Activated T-cell treated with anti-CD3 and anti-CD28 coated beads, Interleukin-2, amount 50 U/mL, for 24 hours (primary cell): ENCODE results near the gene OSBPL5.

ENCODE experiments used
- DNase-seq: peaks from one replicate; pipeline ENCODE4 v3.0.0-alpha.2; 2020
- H3K27ac Mint-ChIP-seq: 2 replicates; pipeline ENCODE4 v1.8.0; 2020; ENCODE audit warnings: mild to moderate bottlenecking, mixed read lengths
- H3K27me3 Mint-ChIP-seq: 2 replicates; pipeline ENCODE4 v1.8.0; 2020; ENCODE audit warnings: mixed read lengths
- H3K36me3 Mint-ChIP-seq: 2 replicates; pipeline ENCODE4 v1.8.0; 2020; ENCODE audit warnings: low read depth, mixed read lengths
- H3K4me1 Mint-ChIP-seq: 2 replicates; pipeline ENCODE4 v1.8.0; 2020; ENCODE audit warnings: low read depth, mixed read lengths
- H3K4me3 Mint-ChIP-seq: 2 replicates; pipeline ENCODE4 v1.8.0; 2020; ENCODE audit warnings: mild to moderate bottlenecking, moderate library complexity, mixed read lengths
- H3K9me3 Mint-ChIP-seq: 2 replicates; pipeline ENCODE4 v1.8.0; 2020; ENCODE audit warnings: mixed read lengths

OSBPL5 gene, protein sequence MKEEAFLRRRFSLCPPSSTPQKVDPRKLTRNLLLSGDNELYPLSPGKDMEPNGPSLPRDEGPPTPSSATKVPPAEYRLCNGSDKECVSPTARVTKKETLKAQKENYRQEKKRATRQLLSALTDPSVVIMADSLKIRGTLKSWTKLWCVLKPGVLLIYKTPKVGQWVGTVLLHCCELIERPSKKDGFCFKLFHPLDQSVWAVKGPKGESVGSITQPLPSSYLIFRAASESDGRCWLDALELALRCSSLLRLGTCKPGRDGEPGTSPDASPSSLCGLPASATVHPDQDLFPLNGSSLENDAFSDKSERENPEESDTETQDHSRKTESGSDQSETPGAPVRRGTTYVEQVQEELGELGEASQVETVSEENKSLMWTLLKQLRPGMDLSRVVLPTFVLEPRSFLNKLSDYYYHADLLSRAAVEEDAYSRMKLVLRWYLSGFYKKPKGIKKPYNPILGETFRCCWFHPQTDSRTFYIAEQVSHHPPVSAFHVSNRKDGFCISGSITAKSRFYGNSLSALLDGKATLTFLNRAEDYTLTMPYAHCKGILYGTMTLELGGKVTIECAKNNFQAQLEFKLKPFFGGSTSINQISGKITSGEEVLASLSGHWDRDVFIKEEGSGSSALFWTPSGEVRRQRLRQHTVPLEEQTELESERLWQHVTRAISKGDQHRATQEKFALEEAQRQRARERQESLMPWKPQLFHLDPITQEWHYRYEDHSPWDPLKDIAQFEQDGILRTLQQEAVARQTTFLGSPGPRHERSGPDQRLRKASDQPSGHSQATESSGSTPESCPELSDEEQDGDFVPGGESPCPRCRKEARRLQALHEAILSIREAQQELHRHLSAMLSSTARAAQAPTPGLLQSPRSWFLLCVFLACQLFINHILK

DNA sequence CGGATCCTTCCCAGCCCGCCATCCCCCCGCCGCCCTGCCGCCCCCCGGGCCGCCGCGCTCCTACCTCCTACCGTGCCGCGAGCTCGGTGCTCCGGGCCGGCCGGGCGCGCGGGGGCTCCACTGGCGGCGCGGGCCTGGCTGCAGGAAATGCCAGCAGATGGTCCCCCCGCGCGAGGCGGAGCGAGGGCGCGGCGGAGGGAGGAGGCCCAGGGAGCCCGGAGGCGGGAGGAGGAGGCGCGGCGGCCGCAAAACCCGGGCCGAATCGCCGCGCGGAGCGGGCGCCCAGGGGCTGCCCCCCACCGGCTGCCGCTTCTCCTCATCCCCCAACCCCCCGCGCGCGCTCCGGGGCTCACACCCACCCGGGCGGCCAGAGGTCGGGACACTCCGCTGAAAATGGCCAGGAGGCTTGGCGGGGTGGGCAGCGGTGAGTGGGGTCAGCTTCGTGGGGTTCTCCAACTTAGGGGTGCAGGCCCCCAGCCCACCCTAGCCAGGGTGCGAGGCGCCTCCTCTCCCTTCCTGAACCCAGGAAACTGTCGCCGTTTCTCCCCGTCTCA lies at the start of gene OSBPL5:
Gene OSBPL5, minus strand, starts transcription at position 159 of the 554 bp plus-strand sequence. CDS start 36,162 bp downstream, outside the sequence.
- Mint-ChIP-seq H3K27me3 (peaks cover 75% of the 10 kb centered on the region), H3K36me3 (no peaks in the 10 kb centered on the region), H3K4me3 (peak within 1 kb of the TSS; percentile 68), H3K27ac (no peak within 1 kb of the TSS), H3K4me1 (peaks cover 36% of the 10 kb centered on the region), H3K9me3 (no peaks in the 10 kb centered on the region)
- peak; percentile 67 for DNase-seq

DNA sequence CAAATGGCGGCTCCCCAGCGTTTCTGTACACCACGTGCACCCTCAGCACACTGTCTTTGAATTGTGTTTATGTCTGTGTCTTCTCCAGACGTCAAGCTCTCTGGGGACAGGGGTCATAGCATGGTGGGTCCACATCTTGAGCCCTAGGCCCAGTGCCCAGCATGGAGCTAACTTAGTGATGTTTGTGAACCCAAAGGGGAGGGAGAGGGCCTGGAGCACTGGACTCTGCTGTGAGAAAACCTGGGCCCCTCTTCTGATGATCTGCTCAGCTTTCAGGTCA lies 49.2 kb upstream of the OSBPL5 start:
- peaks cover 5% of the 10 kb centered on the region for H3K4me1 Mint-ChIP-seq
- no peak overlapping the region for H3K4me3 Mint-ChIP-seq
- H3K27ac Mint-ChIP-seq = no peak overlapping the region
- peaks cover 8% of the 10 kb centered on the region for H3K9me3 Mint-ChIP-seq
- H3K27me3 Mint-ChIP-seq = peaks cover 22% of the 10 kb centered on the region
- H3K36me3 Mint-ChIP-seq = no peaks in the 10 kb centered on the region
- no peak for DNase-seq

DNA sequence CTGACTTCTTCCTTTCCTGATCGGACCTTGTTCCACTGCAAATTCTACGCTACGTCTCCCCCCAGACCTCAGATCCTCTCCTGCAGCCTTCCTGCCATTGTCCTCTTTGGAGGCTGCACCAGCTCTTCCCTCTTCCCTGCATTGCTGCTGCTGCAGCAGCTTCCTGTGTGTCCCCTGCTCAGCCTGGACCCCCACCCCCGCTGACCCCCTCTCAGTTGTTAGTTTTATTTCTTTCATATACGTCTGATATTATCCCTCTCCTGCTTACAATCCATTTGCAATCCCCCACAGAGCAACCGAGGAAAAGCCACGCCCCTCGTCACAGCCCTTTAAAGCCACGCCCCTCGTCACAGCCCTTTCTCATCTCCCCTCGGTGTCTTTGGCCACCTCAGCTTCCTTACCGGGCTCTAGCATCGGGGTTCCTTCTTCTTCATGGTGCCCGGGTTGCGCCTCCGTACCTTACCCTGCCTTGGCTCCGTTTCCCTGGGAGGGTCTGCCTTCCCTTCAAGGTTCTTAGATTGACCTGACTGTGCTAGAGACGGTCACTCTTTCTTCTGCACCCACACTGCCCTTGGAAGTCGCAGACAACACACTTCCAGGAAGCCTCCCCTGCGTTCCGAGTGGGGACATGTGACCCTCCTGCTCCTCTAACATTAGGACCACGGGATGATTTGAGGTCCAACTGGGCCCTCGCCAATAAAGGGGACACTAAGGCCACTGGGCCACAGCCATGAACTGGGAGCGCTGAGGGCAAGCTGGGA lies 48.7 kb upstream of the OSBPL5 start:
- Mint-ChIP-seq H3K36me3 (no peaks in the 10 kb centered on the region), H3K27ac (no peak overlapping the region), H3K4me3 (no peak overlapping the region), H3K9me3 (peaks cover 8% of the 10 kb centered on the region), H3K4me1 (peaks cover 5% of the 10 kb centered on the region), H3K27me3 (peaks cover 22% of the 10 kb centered on the region)
- DNase-seq = no peak

DNA sequence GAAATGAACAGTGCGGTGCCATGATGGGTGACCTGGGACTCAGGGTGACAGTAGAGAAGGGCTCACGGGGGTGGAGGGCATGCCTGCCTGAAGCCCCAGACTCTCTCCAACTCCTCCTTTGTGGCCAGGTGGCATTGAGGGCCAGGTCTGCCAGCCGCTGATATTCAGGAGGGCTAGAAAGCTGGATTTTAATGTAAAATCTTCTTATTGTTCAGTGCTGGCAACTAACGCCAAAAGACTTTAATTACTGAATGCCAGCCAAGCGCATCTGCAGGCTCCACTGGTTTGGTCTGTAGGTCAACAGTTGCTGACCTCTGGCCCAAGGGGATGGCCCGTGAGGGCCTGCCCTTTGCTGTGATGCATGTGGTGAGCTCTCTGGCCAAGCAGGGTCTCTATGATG lies 43.2 kb upstream of the OSBPL5 start:
- Mint-ChIP-seq H3K36me3 (no peaks in the 10 kb centered on the region), H3K4me1 (no peaks in the 10 kb centered on the region), H3K27ac (no peak overlapping the region), H3K9me3 (peaks cover 8% of the 10 kb centered on the region), H3K4me3 (no peak overlapping the region), H3K27me3 (peaks cover 19% of the 10 kb centered on the region)
- no peak for DNase-seq

DNA sequence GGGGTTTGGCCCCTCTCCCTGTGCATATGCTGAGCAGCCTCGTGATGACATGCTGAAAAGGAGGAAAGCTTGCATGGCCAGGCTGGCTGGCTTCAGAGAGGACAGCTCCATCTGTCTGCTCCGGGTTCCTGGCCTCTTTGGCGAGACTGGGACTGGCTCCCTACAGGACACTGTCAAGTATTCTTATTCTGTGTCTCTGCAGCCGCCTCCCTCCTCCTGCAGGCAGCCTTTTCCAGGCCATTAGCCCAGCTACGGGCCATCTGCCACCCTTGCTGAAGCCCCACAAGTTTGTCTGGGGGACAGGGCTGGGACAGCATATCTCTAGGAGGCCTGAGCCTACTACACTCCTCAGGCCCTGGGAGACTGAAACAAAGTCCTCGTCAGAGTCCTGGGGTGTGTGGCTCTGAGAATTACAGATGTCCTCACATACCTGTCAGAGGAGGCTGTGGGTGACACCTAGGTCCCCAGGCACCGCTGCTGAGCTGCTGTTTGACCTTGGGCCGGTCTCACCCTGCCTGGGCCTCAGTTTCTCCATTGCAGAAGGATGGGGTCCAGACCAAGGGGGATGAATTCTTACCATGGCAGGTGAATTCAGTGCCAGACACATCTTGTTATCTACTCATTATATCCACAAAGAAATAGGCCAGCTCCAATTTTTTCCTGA lies 42.5 kb upstream of the OSBPL5 start:
- no peaks in the 10 kb centered on the region for H3K36me3 Mint-ChIP-seq
- H3K4me3 Mint-ChIP-seq = no peak overlapping the region
- H3K4me1 Mint-ChIP-seq = peaks cover under 1% of the 10 kb centered on the region
- H3K9me3 Mint-ChIP-seq = peaks cover 8% of the 10 kb centered on the region
- no peak for DNase-seq
- H3K27ac Mint-ChIP-seq = no peak overlapping the region
- peaks cover 23% of the 10 kb centered on the region for H3K27me3 Mint-ChIP-seq

DNA sequence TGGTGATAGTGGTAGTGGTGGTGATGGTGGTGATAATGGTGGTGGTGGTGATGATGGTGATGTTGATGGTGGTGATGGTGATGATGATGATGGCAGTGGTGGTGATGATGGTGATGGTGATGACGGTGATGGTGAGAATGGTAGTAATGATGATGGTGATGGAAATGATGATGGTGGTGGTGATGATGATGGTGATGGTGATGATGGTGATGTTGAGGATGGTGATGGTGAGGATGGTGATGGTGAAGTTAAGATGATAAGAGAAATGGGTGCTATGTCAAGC lies 41.8 kb upstream of the OSBPL5 start:
- Mint-ChIP-seq H3K4me1 (peaks cover 2% of the 10 kb centered on the region), H3K27ac (no peak overlapping the region), H3K36me3 (no peaks in the 10 kb centered on the region), H3K4me3 (no peak overlapping the region), H3K27me3 (peaks cover 28% of the 10 kb centered on the region), H3K9me3 (peaks cover 6% of the 10 kb centered on the region)
- DNase-seq = no peak

DNA sequence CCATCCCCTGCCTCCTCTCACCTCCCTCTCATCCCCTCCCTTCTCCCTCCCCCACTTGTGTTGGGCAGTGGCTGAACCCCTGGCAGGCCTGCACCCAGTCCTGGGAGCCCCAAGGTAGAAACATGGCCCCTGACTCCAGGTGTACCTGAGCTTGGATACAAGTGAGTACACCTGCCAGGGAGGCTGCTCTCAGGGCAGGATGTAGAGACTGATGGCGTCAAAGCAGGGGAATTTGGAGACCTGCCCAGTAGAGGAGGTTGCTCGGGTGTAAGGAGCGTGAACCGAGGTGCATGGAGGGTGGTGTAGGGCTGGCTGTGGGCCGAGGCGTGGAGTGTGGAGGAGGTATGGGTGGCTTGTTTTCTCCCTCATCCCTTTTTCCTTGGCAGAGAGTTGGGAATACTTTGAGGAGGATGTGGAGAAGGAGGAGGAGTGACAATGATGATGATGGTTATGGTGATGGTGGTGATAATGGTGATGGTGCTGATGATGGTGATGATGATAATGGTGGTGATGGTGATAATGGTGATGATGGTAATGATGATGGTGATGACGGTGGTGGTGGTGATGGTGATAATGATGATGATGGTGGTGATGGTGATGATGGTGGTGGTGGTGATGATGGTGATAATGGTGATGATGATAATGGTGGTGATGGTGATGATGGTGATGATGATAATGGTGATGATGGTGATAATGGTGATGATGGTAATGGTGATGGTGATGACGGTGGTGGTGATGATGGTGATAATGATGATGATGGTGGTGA lies 41.2 kb upstream of the OSBPL5 start:
- no peak overlapping the region for H3K27ac Mint-ChIP-seq

DNA sequence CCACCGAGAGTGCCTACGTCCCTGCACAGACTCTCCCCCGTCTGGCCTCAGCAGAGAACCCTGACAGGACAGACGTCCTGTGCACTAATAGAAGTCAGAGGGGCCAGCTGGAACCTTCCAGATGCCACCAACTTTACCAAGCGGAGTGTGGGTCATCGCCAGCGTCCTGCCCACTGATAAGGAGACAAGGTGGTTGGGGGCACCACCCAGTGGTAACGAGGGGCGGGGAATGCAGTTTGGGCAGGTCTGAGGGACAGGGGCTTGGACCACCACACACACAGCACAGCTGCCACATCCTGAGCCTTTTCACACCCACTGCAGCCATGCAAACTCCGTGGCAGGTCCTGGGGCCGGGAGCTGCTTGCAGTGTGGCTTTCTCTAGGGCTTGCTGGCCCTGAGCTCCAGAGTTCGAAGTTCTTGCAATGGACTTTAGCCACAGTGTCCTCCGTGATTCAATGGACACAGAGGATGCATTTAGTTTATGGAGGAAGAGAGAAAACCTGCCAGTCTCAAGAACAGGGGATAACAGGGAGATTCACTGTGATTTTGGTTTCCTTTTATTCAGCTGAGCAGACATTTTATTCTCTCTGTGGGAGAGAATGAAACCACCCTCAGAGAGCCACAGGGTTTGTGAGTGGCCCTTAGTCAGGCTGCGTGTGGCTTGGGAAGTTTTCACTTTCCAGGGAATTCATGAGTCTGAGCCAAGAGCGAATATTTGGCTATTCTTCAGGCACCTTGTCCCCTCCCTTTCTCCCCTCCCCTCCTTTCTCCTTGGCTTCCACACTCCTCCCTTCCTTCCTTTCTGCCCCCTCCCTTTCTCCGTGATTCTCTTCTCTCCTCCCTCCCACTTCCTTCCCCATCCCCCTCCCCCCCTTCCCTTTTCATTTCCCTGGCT lies 40.4 kb upstream of the OSBPL5 start:
- no peaks in the 10 kb centered on the region for H3K9me3 Mint-ChIP-seq
- peaks cover 41% of the 10 kb centered on the region for H3K27me3 Mint-ChIP-seq
- DNase-seq = no peak
- no peaks in the 10 kb centered on the region for H3K36me3 Mint-ChIP-seq
- no peak overlapping the region for H3K27ac Mint-ChIP-seq
- no peak overlapping the region for H3K4me3 Mint-ChIP-seq
- peaks cover 2% of the 10 kb centered on the region for H3K4me1 Mint-ChIP-seq

More for the DNA sequence above, 41.2 kb upstream of the OSBPL5 start:
- H3K9me3 Mint-ChIP-seq = peaks cover under 1% of the 10 kb centered on the region
- H3K36me3 Mint-ChIP-seq = no peaks in the 10 kb centered on the region
- H3K27me3 Mint-ChIP-seq = peaks cover 34% of the 10 kb centered on the region
- DNase-seq = no peak
- H3K4me1 Mint-ChIP-seq = peaks cover 2% of the 10 kb centered on the region
- no peak overlapping the region for H3K4me3 Mint-ChIP-seq

DNA sequence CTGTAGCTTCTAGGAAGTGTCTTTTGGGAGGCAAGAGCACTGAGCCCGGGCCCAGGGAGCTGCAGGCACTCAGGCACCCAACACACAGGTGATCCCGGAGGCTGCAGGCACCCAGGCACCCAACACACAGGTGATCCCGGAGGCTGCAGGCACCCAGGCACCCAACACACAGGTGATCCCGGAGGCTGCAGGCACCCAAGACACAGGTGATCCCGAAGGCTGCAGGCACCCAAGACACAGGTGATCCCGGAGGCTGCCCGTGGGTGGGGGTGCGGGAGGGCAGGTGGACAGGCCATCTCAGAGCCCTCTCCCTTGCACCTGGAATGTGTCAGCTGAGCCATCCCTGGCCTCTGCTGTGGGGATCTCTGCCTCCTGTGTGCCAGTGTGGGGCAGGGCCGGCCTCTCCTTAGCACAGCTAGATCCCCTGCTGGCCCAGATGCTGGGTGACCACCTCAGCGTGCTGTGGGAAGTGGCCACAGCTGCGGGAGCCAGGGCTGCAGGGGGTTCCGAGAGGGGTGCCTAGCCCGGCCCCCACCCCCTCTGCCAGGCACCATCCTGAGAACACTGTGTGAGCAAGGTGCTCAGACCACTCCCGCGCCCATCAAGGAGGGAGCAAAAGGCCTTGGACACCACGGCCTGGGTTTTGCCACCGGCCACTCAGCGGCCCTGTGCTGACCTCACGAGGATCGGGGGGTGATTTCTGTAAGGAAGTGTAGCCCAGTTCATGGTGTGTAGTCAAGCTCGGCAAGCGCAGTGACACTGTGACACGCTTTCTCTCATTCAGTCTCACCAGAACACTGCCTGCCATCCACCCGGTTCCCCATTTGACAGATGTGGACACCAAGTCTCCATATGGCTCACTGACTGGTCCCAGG lies 39.3 kb upstream of the OSBPL5 start:
- DNase-seq = no peak
- no peak overlapping the region for H3K4me3 Mint-ChIP-seq
- peaks cover 42% of the 10 kb centered on the region for H3K27me3 Mint-ChIP-seq
- H3K9me3 Mint-ChIP-seq = no peaks in the 10 kb centered on the region
- peaks cover 2% of the 10 kb centered on the region for H3K4me1 Mint-ChIP-seq
- no peak overlapping the region for H3K27ac Mint-ChIP-seq
- no peaks in the 10 kb centered on the region for H3K36me3 Mint-ChIP-seq

DNA sequence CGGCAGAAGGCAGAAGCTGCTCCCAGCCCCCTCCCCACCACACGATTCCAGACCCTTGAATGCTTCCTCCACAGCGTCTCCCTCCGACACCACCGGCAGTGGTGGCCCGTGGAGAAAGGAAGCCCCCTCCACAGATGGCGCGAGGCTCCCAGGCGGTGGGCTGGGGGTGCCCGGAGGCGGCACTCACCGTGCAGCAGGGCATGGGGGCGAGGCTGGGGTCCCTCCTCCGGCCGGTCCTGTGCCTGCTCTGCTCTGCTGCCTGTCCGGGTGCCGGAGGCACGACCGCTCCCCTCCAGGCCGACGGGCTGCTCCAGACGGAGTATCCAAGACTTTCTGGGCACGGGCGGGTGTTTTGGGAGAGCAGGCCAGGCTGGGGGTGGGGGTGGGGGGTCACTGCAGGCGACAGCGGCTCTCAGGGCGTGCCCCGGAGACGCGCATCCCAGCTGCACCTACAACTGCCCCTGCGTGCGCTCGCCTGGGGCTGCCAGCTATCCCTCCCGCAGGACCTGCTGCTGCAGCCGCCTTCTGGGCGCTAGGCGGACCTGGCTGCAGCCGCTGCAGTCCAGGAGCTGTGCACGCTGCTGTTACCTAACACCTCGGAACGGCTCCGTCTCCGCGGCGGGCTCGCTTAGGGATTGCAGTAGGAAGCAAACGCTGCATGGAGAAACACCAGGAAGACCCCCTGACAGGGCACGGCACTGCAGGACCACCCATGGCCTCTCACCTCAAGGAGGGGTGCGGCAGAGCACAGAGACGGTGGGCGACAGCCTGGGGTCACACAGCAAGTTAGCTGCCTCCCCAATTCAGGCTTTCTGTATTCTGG lies 38.3 kb upstream of the OSBPL5 start:
- peaks cover 2% of the 10 kb centered on the region for H3K4me1 Mint-ChIP-seq
- H3K36me3 Mint-ChIP-seq = no peaks in the 10 kb centered on the region
- H3K4me3 Mint-ChIP-seq = no peak overlapping the region
- DNase-seq = no peak
- no peaks in the 10 kb centered on the region for H3K9me3 Mint-ChIP-seq
- H3K27ac Mint-ChIP-seq = no peak overlapping the region
- H3K27me3 Mint-ChIP-seq = peaks cover 45% of the 10 kb centered on the region

DNA sequence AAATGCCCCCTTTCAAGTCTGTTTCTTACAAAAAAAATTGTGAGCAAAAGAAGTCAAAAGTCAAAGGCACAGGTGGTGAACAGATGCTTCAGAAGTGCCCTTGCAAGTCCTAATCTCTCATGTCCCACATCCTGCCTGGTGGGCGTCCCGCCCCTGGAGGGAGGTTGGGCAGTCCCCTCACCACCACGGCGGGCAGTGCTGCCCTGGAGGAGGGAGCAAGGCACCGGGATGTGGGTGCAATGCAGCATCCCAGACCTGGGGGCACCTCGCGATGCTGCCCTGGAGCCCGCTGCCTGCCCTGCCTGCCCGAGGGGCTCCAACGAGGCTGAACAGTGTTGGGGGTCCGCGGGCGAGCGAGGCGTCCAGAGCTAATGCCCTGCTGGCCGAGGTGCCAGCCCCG lies 37.6 kb upstream of the OSBPL5 start:
- H3K4me3 Mint-ChIP-seq = no peak overlapping the region
- DNase-seq = no peak
- H3K9me3 Mint-ChIP-seq = no peaks in the 10 kb centered on the region
- H3K36me3 Mint-ChIP-seq = no peaks in the 10 kb centered on the region
- peaks cover 2% of the 10 kb centered on the region for H3K4me1 Mint-ChIP-seq
- H3K27me3 Mint-ChIP-seq = peaks cover 46% of the 10 kb centered on the region
- no peak overlapping the region for H3K27ac Mint-ChIP-seq
